Fibroblast of lung (primary cell): ENCODE data around the gene SYT8. TPM values are rescaled to one million over a fixed set of nuclear protein-coding genes. Genes with fewer than 3 reads are reported as not detected.

Experiments used
- DNase-seq, 2 donors: peaks; one replicate each; pipeline versions ENCODE4 v3.0.0 to v3.0.0-alpha.2; 2010; ENCODE audit warnings: low read depth in 2 of 2
- H2AFZ ChIP-seq: 2 replicates; pipeline ENCODE4 v1.5.1; 2012; ENCODE audit warnings: low read length, control low read depth, inconsistent platforms
- H3K27ac ChIP-seq: 2 replicates; pipeline ENCODE4 v1.5.1; 2011; ENCODE audit warnings: low read length, control low read depth; ENCODE audit not compliant: insufficient read depth
- H3K27me3 ChIP-seq: 2 replicates; pipeline ENCODE4 v1.5.1; 2011; ENCODE audit warnings: mild to moderate bottlenecking, low read length; ENCODE audit not compliant: control insufficient read depth, insufficient read depth
- H3K36me3 ChIP-seq: 2 replicates; pipeline ENCODE4 v1.5.1; 2011; ENCODE audit warnings: low read length; ENCODE audit not compliant: control insufficient read depth, insufficient read depth
- H3K4me1 ChIP-seq: 2 replicates; pipeline ENCODE4 v1.5.1; 2011; ENCODE audit warnings: low read length; ENCODE audit not compliant: control insufficient read depth, insufficient read depth; ENCODE audit errors: extremely low read depth
- H3K4me2 ChIP-seq: 2 replicates; pipeline ENCODE4 v1.5.1; 2011; ENCODE audit warnings: low read length, control low read depth; ENCODE audit not compliant: insufficient read depth; ENCODE audit errors: extremely low read depth
- H3K4me3 ChIP-seq, 4 experiments: fragments of 200-600 bp in 1 of 4; sonication (generic) in 1 of 4; replicated peaks in 1 of 4; 2 replicates each; pipeline ENCODE4 v1.5.1; 2011 to 2016; ENCODE audit warnings: low read length in 4 of 4, low read depth in 3 of 4, mild to moderate bottlenecking in 3 of 4, control low read depth in 2 of 4, inconsistent platforms in 1 of 4, mixed read lengths in 1 of 4; ENCODE audit not compliant: insufficient read depth in 1 of 4; ENCODE audit errors: control extremely low read depth in 1 of 4
- H3K79me2 ChIP-seq: 2 replicates; pipeline ENCODE4 v1.5.1; 2012; ENCODE audit warnings: mild to moderate bottlenecking, low read length, inconsistent platforms; ENCODE audit not compliant: control insufficient read depth, insufficient read depth
- H3K9ac ChIP-seq: 2 replicates; pipeline ENCODE4 v1.5.1; 2011; ENCODE audit warnings: mild to moderate bottlenecking, low read length, control low read depth; ENCODE audit not compliant: insufficient read depth
- H3K9me3 ChIP-seq: 2 replicates; pipeline ENCODE4 v1.5.1; 2012; ENCODE audit warnings: low read depth, low read length; ENCODE audit not compliant: control insufficient read depth, insufficient read depth
- H4K20me1 ChIP-seq: 2 replicates; pipeline ENCODE4 v1.5.1; 2011; ENCODE audit warnings: low read length; ENCODE audit not compliant: control insufficient read depth, insufficient read depth; ENCODE audit errors: extremely low read depth
- CTCF ChIP-seq, 2 donors: IDR thresholded peaks in 1 of 2; conservative IDR thresholded peaks in 1 of 2; 1 replicate in 1 of 2; 2 replicates in 1 of 2; pipeline ENCODE4 v1.5.1; 2011 to 2012; ENCODE audit warnings: low read length in 2 of 2, control low read depth in 1 of 2, inconsistent platforms in 1 of 2, low read depth in 1 of 2, mild to moderate bottlenecking in 1 of 2
- EZH2 ChIP-seq: IDR thresholded peaks from 2 replicates; pipeline ENCODE4 v1.5.1; 2012; ENCODE audit warnings: low read length, control low read depth, mild to moderate bottlenecking; ENCODE audit errors: missing control alignments
- polyA plus RNA-seq, 2 donors: library from polyadenylated mRNA; depleted of rRNA in 1 of 2; stranded (reverse) in 1 of 2; unstranded in 1 of 2; fragments of >200 nt; gene quantifications; 2 replicates each; pipeline ENCODE4 v1.2.1, GENCODE V29; 2011 to 2012; ENCODE audit warnings: missing spikeins in 1 of 2
- total RNA-seq: library from RNA; depleted of rRNA; stranded (reverse); fragments of >200 nt; gene quantifications from 2 replicates; pipeline ENCODE4 v1.2.1, GENCODE V29; 2014

SYT8 gene
- total and polyA plus RNA-seq, 2 donors (not counting 1 experiment from before 2014, with no cell fraction given), result not detected

- H3K9me3 ChIP-seq, result no peaks in the 10 kb centered on the region
- DNase-seq, result peak in 1 of 2 donors; percentile 85
- peaks cover 9% of the 10 kb centered on the region for H3K4me1 ChIP-seq
- H4K20me1 ChIP-seq, result no peaks in the 10 kb centered on the region
- no peaks in the 10 kb centered on the region for H3K27me3 ChIP-seq
- no peak for TF ChIP-seq EZH2
- no peaks in the 10 kb centered on the region for H3K36me3 ChIP-seq
- H3K27ac ChIP-seq, result no peak overlapping the region
- H2AFZ ChIP-seq, result no peak overlapping the region
- no peak overlapping the region for H3K4me2 ChIP-seq
- H3K79me2 ChIP-seq, result no peaks in the 10 kb centered on the region
- no peak overlapping the region for H3K4me3 ChIP-seq
- no peak overlapping the region for H3K9ac ChIP-seq
These were observed 28.0 kb downstream of the SYT8 start for GRCh38 chr11:1862588-1863351.

GRCh38 chr11:1863352-1864216 lies 28.8 kb downstream of the SYT8 start:
- H3K27me3 ChIP-seq, result peaks cover 5% of the 10 kb centered on the region
- peaks cover 9% of the 10 kb centered on the region for H3K4me1 ChIP-seq
- H3K79me2 ChIP-seq, result no peaks in the 10 kb centered on the region
- H3K27ac ChIP-seq, result peak overlapping the region; percentile 27
- DNase-seq, result peak; percentile 89 to 92
- TF ChIP-seq CTCF (conservative IDR thresholded peaks at IDR 0.05 in 1 of 2, IDR thresholded peaks at IDR 0.05 in 1 of 2; ENCODE audit: low read depth in 1 of 2, low read length in 2 of 2) (no peak), EZH2 (no peak)
- H3K4me3 ChIP-seq, result peak overlapping the region in 1 of 4 experiments; percentile 7
- H4K20me1 ChIP-seq, result no peaks in the 10 kb centered on the region
- H3K4me2 ChIP-seq, result peak overlapping the region; percentile 82
- H2AFZ ChIP-seq, result peak overlapping the region; percentile 60
- H3K9me3 ChIP-seq, result no peaks in the 10 kb centered on the region
- no peak overlapping the region for H3K9ac ChIP-seq
- no peaks in the 10 kb centered on the region for H3K36me3 ChIP-seq

GRCh38 chr11:1864231-1864630 lies 29.4 kb downstream of the SYT8 start:
- no peaks in the 10 kb centered on the region for H3K79me2 ChIP-seq
- peak overlapping the region; percentile 60 for H2AFZ ChIP-seq
- H3K9me3 ChIP-seq, result no peaks in the 10 kb centered on the region
- H3K4me2 ChIP-seq, result peak overlapping the region; percentile 35
- TF ChIP-seq CTCF (conservative IDR thresholded peaks at IDR 0.05 in 1 of 2, IDR thresholded peaks at IDR 0.05 in 1 of 2; ENCODE audit: low read depth in 1 of 2, low read length in 2 of 2) (no peak), EZH2 (no peak)
- DNase-seq, result peak in 1 of 2 donors; percentile 15
- no peaks in the 10 kb centered on the region for H3K36me3 ChIP-seq
- peaks cover 10% of the 10 kb centered on the region for H3K27me3 ChIP-seq
- peaks cover 9% of the 10 kb centered on the region for H3K4me1 ChIP-seq
- H4K20me1 ChIP-seq, result no peaks in the 10 kb centered on the region
- H3K27ac ChIP-seq, result peak overlapping the region; percentile 27
- H3K4me3 ChIP-seq, result peak overlapping the region in 1 of 4 experiments; percentile 7
- peak overlapping the region; percentile 46 for H3K9ac ChIP-seq
